HCEC 1CT (cell line): ENCODE data around the gene YPEL1.
A peak's percentile ranks its signal among the peaks of the same experiment; 100 is the strongest.

Experiments used
- DNase-seq: peaks from one replicate; pipeline ENCODE4 v3.0.0-alpha.2; 2017

YPEL1 gene

GRCh38 chr22:21652010-21652546 is 83.5 kb downstream of the YPEL1 start:
- peak; percentile 80 for DNase-seq

- DNase-seq, result no peak
These were observed 84.0 kb downstream of the YPEL1 start for GRCh38 chr22:21651521-21652009.

GRCh38 chr22:21650823-21651520 is 84.6 kb downstream of the YPEL1 start:
- no peak for DNase-seq

DNA sequence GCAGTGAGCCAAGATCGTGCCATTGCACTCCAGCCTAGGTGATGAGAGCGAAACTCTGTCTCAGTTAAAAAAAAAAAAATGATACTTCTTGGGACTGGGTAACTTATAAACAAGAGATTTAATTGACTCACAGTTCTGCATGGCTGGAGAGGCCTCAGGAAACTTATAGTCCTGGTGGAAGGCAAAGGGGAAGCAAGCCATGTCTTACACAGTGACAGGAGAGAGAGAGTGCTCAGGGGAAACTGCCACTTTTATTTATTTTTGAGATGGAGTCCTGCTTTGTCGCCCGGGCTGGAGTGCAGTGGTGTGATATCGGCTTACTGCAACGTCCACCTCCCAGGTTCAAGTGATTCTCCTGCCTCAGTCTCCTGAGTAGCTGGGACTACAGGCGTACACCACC is 85.3 kb downstream of the YPEL1 start:
- DNase-seq, result no peak
